ENCODE measurements around the gene FAM110D.

FAM110D gene

DNA sequence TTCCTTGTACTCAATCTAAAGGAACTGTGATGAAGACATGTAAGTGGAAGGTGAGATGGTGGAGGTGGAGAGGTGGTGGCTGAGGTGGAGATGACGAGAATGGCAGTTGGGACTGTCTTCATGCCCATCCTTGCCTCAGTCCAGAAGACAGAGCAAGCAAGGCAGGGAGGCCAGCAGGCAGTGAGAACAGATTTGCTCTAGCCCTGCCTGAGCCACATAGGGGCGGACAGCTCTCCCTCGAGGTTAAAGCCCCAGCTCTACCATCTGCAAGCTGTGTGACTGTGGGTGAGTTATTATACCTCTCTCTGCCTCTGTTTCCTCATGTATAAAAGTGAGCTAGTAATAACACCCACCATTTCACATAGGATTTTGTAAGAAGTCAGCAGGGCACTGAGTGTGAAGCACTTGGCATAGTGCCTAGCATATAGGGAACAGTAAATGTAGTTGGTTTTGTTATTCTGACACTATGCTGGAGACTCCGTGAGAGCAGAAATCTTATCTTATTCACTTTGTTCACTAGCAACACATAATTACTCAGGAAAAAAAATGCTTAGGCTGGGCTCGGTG is 4.8 kb upstream of the FAM110D start:
- Histone ChIP-seq H3K9me3 (ENCODE audit: control insufficient read depth in 5 of 5, low read length in 5 of 5) (no peaks in the 10 kb centered on the region), H3K4me3 (ENCODE audit: low read depth in 1 of 5, low read length in 5 of 5) (no peak overlapping the region), H3K4me1 (ENCODE audit: control insufficient read depth in 5 of 5, insufficient read depth in 5 of 5, low read length in 5 of 5) (peaks cover 0 to 45% (median 2%) of the 10 kb centered on the region in 5 donors), H3K36me3 (ENCODE audit: control insufficient read depth in 5 of 5, insufficient read depth in 5 of 5, low read length in 5 of 5) (no peaks in the 10 kb centered on the region), H3K27me3 (ENCODE audit: control insufficient read depth in 5 of 5, insufficient read depth in 4 of 5, low read length in 5 of 5) (peaks cover 13 to 42% (median 26%) of the 10 kb centered on the region in 5 donors), H3K9ac (ENCODE audit: low read length in 5 of 5) (no peak overlapping the region), H3K27ac (ENCODE audit: low read depth, low read length) (no peak overlapping the region)

- peak overlapping the region in 2 of 5 donors; percentile 6 to 11 for H3K4me3 ChIP-seq (ENCODE audit: low read depth in 1 of 5, low read length in 5 of 5)
- H3K27ac ChIP-seq (ENCODE audit: low read depth, low read length): peak overlapping the region; percentile 72
- H3K4me1 ChIP-seq (ENCODE audit: control insufficient read depth in 5 of 5, insufficient read depth in 5 of 5, low read length in 5 of 5): peaks cover 0 to 45% (median 2%) of the 10 kb centered on the region in 5 donors
- H3K9ac ChIP-seq (ENCODE audit: low read length in 5 of 5): peak overlapping the region in 2 of 5 donors; percentile 13 to 58
- H3K27me3 ChIP-seq (ENCODE audit: control insufficient read depth in 5 of 5, insufficient read depth in 4 of 5, low read length in 5 of 5): peaks cover 13 to 45% (median 26%) of the 10 kb centered on the region in 5 donors
- no peaks in the 10 kb centered on the region for H3K36me3 ChIP-seq (ENCODE audit: control insufficient read depth in 5 of 5, insufficient read depth in 5 of 5, low read length in 5 of 5)
- H3K9me3 ChIP-seq (ENCODE audit: control insufficient read depth in 5 of 5, low read length in 5 of 5): no peaks in the 10 kb centered on the region
Observed at GRCh38 chr1:26154750-26155149, 4.1 kb upstream of the FAM110D start.

- peak overlapping the region in 3 of 5 donors; percentile 8 to 58 (median 13) for H3K9ac ChIP-seq (ENCODE audit: low read length in 5 of 5)
- peak overlapping the region; percentile 72 for H3K27ac ChIP-seq (ENCODE audit: low read depth, low read length)
- peaks cover 0 to 45% (median 2%) of the 10 kb centered on the region in 5 donors for H3K4me1 ChIP-seq (ENCODE audit: control insufficient read depth in 5 of 5, insufficient read depth in 5 of 5, low read length in 5 of 5)
- H3K9me3 ChIP-seq (ENCODE audit: control insufficient read depth in 5 of 5, low read length in 5 of 5): no peaks in the 10 kb centered on the region
- H3K27me3 ChIP-seq (ENCODE audit: control insufficient read depth in 5 of 5, insufficient read depth in 4 of 5, low read length in 5 of 5): peaks cover 13 to 45% (median 26%) of the 10 kb centered on the region in 5 donors
- peak overlapping the region in 3 of 5 donors; percentile 45 to 53 (median 47) for H3K4me3 ChIP-seq (ENCODE audit: low read depth in 1 of 5, low read length in 5 of 5)
- no peaks in the 10 kb centered on the region for H3K36me3 ChIP-seq (ENCODE audit: control insufficient read depth in 5 of 5, insufficient read depth in 5 of 5, low read length in 5 of 5)
Observed at GRCh38 chr1:26155370-26156284, 3.3 kb upstream of the FAM110D start.

GRCh38 chr1:26156285-26157038 is 2.4 kb upstream of the FAM110D start:
- peak overlapping the region in 2 of 5 donors; percentile 9 to 54 for H3K9ac ChIP-seq (ENCODE audit: low read length in 5 of 5)
- H3K27ac ChIP-seq (ENCODE audit: low read depth, low read length): peak overlapping the region; percentile 72
- peaks cover 2 to 53% (median 6%) of the 10 kb centered on the region in 5 donors for H3K4me1 ChIP-seq (ENCODE audit: control insufficient read depth in 5 of 5, insufficient read depth in 5 of 5, low read length in 5 of 5)
- no peaks in the 10 kb centered on the region for H3K36me3 ChIP-seq (ENCODE audit: control insufficient read depth in 5 of 5, insufficient read depth in 5 of 5, low read length in 5 of 5)
- peaks cover 13 to 45% (median 31%) of the 10 kb centered on the region in 5 donors for H3K27me3 ChIP-seq (ENCODE audit: control insufficient read depth in 5 of 5, insufficient read depth in 4 of 5, low read length in 5 of 5)
- H3K4me3 ChIP-seq (ENCODE audit: low read depth in 1 of 5, low read length in 5 of 5): peak overlapping the region in 4 of 5 donors; percentile 23 to 53 (median 46)
- no peaks in the 10 kb centered on the region for H3K9me3 ChIP-seq (ENCODE audit: control insufficient read depth in 5 of 5, low read length in 5 of 5)

GRCh38 chr1:26158271-26158907 is 490 bp upstream of the FAM110D start:
- Histone ChIP-seq H3K27ac (ENCODE audit: low read depth, low read length) (peak overlapping the region; percentile 74), H3K4me1 (ENCODE audit: control insufficient read depth in 5 of 5, insufficient read depth in 5 of 5, low read length in 5 of 5) (peaks cover 2 to 63% (median 16%) of the 10 kb centered on the region in 5 donors), H3K27me3 (ENCODE audit: control insufficient read depth in 5 of 5, insufficient read depth in 4 of 5, low read length in 5 of 5) (peaks cover 13 to 48% (median 31%) of the 10 kb centered on the region in 5 donors), H3K9me3 (ENCODE audit: control insufficient read depth in 5 of 5, low read length in 5 of 5) (no peaks in the 10 kb centered on the region), H3K9ac (ENCODE audit: low read length in 5 of 5) (peak overlapping the region in 1 of 5 donors; percentile 53), H3K4me3 (ENCODE audit: low read depth in 1 of 5, low read length in 5 of 5) (peak overlapping the region in 3 of 5 donors; percentile 66 to 70 (median 70)), H3K36me3 (ENCODE audit: control insufficient read depth in 5 of 5, insufficient read depth in 5 of 5, low read length in 5 of 5) (no peaks in the 10 kb centered on the region)

DNA sequence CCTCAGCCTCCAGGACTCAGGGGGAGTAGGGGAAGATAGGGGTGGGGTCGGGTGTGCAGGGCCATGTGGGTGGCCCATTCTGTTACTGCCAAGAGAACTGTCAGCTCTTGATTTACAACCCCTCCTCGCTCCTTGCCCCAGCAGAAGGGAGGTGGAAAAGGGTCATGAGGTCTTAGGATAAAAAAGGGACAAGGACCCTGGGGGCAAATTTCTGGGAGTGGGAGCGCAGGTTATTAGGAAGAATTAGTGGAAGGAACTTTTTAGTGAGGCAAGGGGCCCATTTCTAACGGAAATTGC is 812 bp downstream of the FAM110D start:
- H3K4me1 ChIP-seq (ENCODE audit: control insufficient read depth in 5 of 5, insufficient read depth in 5 of 5, low read length in 5 of 5): peaks cover 2 to 66% (median 25%) of the 10 kb centered on the region in 5 donors
- no peaks in the 10 kb centered on the region for H3K9me3 ChIP-seq (ENCODE audit: control insufficient read depth in 5 of 5, low read length in 5 of 5)
- peak overlapping the region; percentile 74 for H3K27ac ChIP-seq (ENCODE audit: low read depth, low read length)
- peak overlapping the region in 3 of 5 donors; percentile 40 to 68 (median 53) for H3K9ac ChIP-seq (ENCODE audit: low read length in 5 of 5)
- peaks cover 13 to 43% (median 30%) of the 10 kb centered on the region in 5 donors for H3K27me3 ChIP-seq (ENCODE audit: control insufficient read depth in 5 of 5, insufficient read depth in 4 of 5, low read length in 5 of 5)
- no peaks in the 10 kb centered on the region for H3K36me3 ChIP-seq (ENCODE audit: control insufficient read depth in 5 of 5, insufficient read depth in 5 of 5, low read length in 5 of 5)
- peak overlapping the region in 4 of 5 donors; percentile 63 to 70 (median 68) for H3K4me3 ChIP-seq (ENCODE audit: low read depth in 1 of 5, low read length in 5 of 5)

DNA sequence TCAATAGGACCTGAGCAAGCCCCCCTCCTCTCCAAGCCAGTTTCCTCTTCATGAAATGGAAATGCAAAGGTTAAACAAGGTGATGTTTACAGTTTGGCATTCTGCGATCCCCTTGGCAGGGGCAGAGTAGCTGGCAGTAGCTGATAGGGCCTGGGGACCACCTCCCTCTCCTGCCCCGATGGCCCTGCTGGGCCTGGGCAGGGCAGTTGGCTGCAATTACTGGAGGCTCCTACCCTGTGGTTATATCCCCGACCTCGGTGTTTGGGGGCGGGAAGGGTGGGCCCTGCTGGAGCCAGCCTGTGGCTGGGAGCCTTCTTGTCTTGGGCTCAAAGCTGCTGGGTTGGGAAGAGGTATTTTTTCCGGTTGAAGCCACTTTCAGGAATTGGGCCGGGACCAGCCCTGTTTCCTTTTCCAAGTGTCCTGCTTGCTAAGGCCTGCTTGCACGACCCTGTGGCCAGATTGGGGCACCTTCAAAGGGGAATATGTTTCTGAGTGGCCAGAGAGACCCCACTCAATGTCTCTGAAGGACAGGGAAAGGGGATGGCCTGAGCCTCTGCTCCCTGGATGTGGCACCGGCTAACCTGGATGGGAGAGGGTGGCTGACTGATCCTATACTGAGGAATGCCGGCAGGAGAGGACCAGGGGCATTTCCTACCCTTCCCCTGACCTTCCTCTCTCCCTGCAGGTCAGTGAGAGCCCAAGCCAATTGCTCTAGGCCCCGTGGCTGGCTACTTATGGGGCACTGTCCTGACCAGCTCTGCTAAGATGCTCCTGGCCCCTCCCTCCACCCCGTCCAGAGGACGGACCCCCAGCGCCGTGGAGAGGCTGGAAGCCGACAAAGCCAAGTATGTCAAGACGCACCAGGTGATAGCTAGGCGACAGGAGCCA is 1.9 kb downstream of the FAM110D start:
- H3K9ac ChIP-seq (ENCODE audit: low read length in 5 of 5): peak overlapping the region in 4 of 5 donors; percentile 47 to 76 (median 70)
- peak overlapping the region; percentile 32 to 70 (median 65) for H3K4me3 ChIP-seq (ENCODE audit: low read depth in 1 of 5, low read length in 5 of 5)
- H3K27ac ChIP-seq (ENCODE audit: low read depth, low read length): peak overlapping the region; percentile 74
- H3K27me3 ChIP-seq (ENCODE audit: control insufficient read depth in 5 of 5, insufficient read depth in 4 of 5, low read length in 5 of 5): peaks cover 9 to 37% (median 23%) of the 10 kb centered on the region in 5 donors
- H3K9me3 ChIP-seq (ENCODE audit: control insufficient read depth in 5 of 5, low read length in 5 of 5): no peaks in the 10 kb centered on the region
- H3K4me1 ChIP-seq (ENCODE audit: control insufficient read depth in 5 of 5, insufficient read depth in 5 of 5, low read length in 5 of 5): peaks cover 2 to 57% (median 27%) of the 10 kb centered on the region in 5 donors
- H3K36me3 ChIP-seq (ENCODE audit: control insufficient read depth in 5 of 5, insufficient read depth in 5 of 5, low read length in 5 of 5): no peaks in the 10 kb centered on the region

DNA sequence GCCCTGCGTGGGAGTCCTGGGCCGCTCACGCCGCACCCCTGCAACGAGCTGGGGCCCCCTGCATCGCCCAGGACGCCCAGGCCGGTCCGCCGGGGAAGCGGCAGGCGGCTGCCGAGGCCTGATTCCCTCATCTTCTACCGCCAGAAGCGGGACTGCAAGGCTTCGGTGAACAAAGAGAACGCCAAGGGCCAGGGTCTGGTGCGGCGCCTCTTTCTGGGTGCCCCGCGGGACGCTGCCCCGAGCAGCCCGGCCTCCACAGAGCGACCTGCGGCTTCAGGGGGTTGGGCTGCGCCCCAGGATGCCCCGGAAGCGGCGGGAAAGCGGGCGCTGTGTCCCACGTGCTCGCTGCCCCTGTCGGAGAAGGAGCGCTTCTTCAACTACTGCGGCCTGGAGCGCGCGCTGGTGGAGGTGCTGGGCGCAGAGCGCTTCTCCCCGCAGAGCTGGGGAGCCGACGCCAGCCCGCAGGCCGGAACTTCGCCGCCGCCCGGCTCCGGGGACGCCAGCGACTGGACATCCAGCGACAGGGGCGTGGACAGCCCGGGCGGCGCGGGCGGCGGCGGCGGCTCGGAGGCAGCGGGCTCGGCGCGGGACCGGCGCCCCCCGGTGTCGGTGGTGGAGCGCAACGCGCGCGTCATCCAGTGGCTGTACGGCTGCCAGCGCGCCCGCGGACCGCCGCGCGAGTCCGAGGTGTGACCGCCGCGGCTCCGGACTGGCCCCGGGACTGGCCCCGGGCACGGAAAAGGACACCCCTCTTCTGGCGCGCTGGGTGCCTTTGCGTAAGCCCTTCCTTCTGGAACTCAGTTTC is 2.7 kb downstream of the FAM110D start:
- Histone ChIP-seq H3K27me3 (ENCODE audit: control insufficient read depth in 5 of 5, insufficient read depth in 4 of 5, low read length in 5 of 5) (peaks cover 3 to 29% (median 14%) of the 10 kb centered on the region in 5 donors), H3K4me1 (ENCODE audit: control insufficient read depth in 5 of 5, insufficient read depth in 5 of 5, low read length in 5 of 5) (peaks cover 0 to 49% (median 27%) of the 10 kb centered on the region in 5 donors), H3K4me3 (ENCODE audit: low read depth in 1 of 5, low read length in 5 of 5) (peak overlapping the region; percentile 43 to 70 (median 65)), H3K36me3 (ENCODE audit: control insufficient read depth in 5 of 5, insufficient read depth in 5 of 5, low read length in 5 of 5) (no peaks in the 10 kb centered on the region), H3K9ac (ENCODE audit: low read length in 5 of 5) (peak overlapping the region in 4 of 5 donors; percentile 47 to 76 (median 70)), H3K27ac (ENCODE audit: low read depth, low read length) (peak overlapping the region; percentile 30), H3K9me3 (ENCODE audit: control insufficient read depth in 5 of 5, low read length in 5 of 5) (no peaks in the 10 kb centered on the region)

Data from subcutaneous abdominal adipose tissue (tissue), 5 donors.